NCI-H2196 treated with DMSO at 0.1 percent for 48 hours (cell line): ENCODE data around the gene METTL13.

ENCODE experiments used
- DNase-seq: peaks from one replicate; lab custom pipeline; 2025; ENCODE audit not compliant: unreplicated experiment; lab: John Stamatoyannopoulos, UW

METTL13 gene

GRCh38 chr1:171802207-171802606, 20.7 kb downstream of the METTL13 start:
- DNase-seq: no peak

- no peak for DNase-seq
These were observed 21.6 kb downstream of the METTL13 start for GRCh38 chr1:171803045-171803444.

GRCh38 chr1:171803461-171804022, 22.1 kb downstream of the METTL13 start:
- no peak for DNase-seq

GRCh38 chr1:171805395-171806115, 24.1 kb downstream of the METTL13 start:
- DNase-seq: no peak

GRCh38 chr1:171807556-171807955, 26.1 kb downstream of the METTL13 start:
- no peak for DNase-seq

- DNase-seq: no peak
These were observed 28.4 kb downstream of the METTL13 start for GRCh38 chr1:171809834-171810233.

- DNase-seq: no peak
These were observed 30.2 kb downstream of the METTL13 start for GRCh38 chr1:171811672-171812071.

- no peak for DNase-seq
These were observed 33.2 kb downstream of the METTL13 start for GRCh38 chr1:171814692-171815091.

- no peak for DNase-seq
These were observed 34.9 kb downstream of the METTL13 start for GRCh38 chr1:171816300-171816901.

- no peak for DNase-seq
These were observed 36.2 kb downstream of the METTL13 start for GRCh38 chr1:171817511-171818265.

- DNase-seq: no peak
These were observed 38.5 kb downstream of the METTL13 start for GRCh38 chr1:171819946-171820345.

GRCh38 chr1:171826973-171827372, 45.5 kb downstream of the METTL13 start:
- no peak for DNase-seq

GRCh38 chr1:171828794-171829193, 47.3 kb downstream of the METTL13 start:
- DNase-seq: no peak

- no peak for DNase-seq
These were observed 51.8 kb downstream of the METTL13 start for GRCh38 chr1:171833091-171833825.

- no peak for DNase-seq
These were observed 53.4 kb downstream of the METTL13 start for GRCh38 chr1:171834821-171835220.

GRCh38 chr1:171835891-171836290, 54.4 kb downstream of the METTL13 start:
- no peak for DNase-seq

- DNase-seq: peak; percentile 53
These were observed 59.8 kb downstream of the METTL13 start, which contains the start of gene DNM3 for GRCh38 chr1:171841050-171841910. DNM3 (plus strand) TSS chr1:171841498; CDS start chr1:171841657, 159 bp downstream.

GRCh38 chr1:171841931-171842761, 60.7 kb downstream of the METTL13 start:
- no peak for DNase-seq

- no peak for DNase-seq
These were observed 62.9 kb downstream of the METTL13 start for GRCh38 chr1:171844381-171844780.
